ENCODE data around the gene PYGB.

Gene PYGB

GRCh38 chr20:25338112-25339023, 90.5 kb downstream of the PYGB start:
- DNase-seq = no peak

- no peak for DNase-seq
These were observed 91.7 kb downstream of the PYGB start for GRCh38 chr20:25339608-25340007.

GRCh38 chr20:25340380-25340779, 92.5 kb downstream of the PYGB start:
- no peak for DNase-seq

GRCh38 chr20:25341716-25342680, 94.1 kb downstream of the PYGB start:
- peak; percentile 62 for DNase-seq

GRCh38 chr20:25344634-25345033, 96.7 kb downstream of the PYGB start:
- DNase-seq = no peak

GRCh38 chr20:25345721-25346120, 97.8 kb downstream of the PYGB start:
- no peak for DNase-seq

GRCh38 chr20:25346349-25346748, 98.5 kb downstream of the PYGB start:
- no peak for DNase-seq

Measured in SHP77 treated with DMSO at 0.1 percent for 48 hours (cell line).